WI38 (cell line): ENCODE measurements around the gene SEMA5A.

ENCODE experiments used
- H3K4me3 ChIP-seq: 2 replicates; pipeline ENCODE4 v1.5.1; 2011; ENCODE audit warnings: low read depth, mild to moderate bottlenecking, control low read depth, low read length
- CTCF ChIP-seq: IDR thresholded peaks from 2 replicates; pipeline ENCODE4 v1.5.1; 2012; ENCODE audit warnings: low read depth, mild to moderate bottlenecking, control low read depth, low read length

SEMA5A gene

DNA sequence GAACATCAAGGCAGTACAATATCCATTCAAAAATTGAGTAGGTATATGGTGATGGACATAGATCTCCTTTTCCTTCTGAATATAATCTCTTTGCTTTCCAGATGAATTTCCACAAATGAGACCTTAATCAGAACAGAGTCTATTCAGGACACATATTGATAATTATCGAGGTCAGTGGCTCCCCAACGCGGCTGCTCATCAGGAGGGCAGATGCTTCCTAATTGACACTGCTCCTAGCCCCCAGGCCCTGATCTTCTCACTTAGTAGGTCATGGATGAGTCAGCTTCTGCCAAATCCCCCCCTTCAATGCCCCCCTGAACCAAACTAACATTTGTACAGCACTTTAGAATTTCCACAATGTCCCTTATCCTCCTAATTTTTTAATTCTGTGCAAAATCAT lies 51.6 kb downstream of the SEMA5A start:
- no peak for TF ChIP-seq CTCF
- H3K4me3 ChIP-seq, result no peak overlapping the region

DNA sequence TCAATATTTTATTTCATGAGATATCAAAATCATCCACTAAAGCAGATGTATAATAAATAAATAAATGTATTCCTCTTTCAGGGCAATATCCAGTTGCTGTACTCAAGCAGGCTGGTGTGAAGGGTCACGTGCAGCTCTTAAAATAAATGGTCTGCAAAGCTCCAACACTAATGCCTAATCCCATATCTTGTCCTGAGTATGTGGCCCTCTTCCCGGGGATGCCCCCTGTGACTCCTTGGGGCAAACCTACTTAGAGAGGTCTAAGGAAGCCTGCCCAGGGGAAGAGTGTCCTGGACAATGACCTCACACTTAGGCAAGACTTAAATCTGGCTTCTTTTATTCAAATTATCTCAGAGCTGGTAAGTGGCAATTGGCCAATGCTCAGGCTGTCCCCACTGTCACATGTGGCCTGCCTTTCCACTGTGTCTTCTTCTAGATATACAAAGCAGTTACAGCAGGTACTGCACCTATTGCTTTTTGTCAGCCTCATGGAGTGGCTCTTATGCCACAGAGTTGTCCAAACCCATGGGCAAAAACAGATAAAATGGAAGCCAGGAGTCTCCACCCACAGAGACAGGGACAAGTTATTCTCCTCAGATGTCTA lies 55.3 kb downstream of the SEMA5A start:
- TF ChIP-seq CTCF, result no peak
- H3K4me3 ChIP-seq, result no peak overlapping the region

GRCh38 chr5:9483779-9484178 lies 62.1 kb downstream of the SEMA5A start:
- H3K4me3 ChIP-seq, result peak overlapping the region; percentile 42
- no peak for TF ChIP-seq CTCF

GRCh38 chr5:9483243-9483642 lies 62.6 kb downstream of the SEMA5A start:
- no peak for TF ChIP-seq CTCF
- H3K4me3 ChIP-seq, result peak overlapping the region; percentile 42

DNA sequence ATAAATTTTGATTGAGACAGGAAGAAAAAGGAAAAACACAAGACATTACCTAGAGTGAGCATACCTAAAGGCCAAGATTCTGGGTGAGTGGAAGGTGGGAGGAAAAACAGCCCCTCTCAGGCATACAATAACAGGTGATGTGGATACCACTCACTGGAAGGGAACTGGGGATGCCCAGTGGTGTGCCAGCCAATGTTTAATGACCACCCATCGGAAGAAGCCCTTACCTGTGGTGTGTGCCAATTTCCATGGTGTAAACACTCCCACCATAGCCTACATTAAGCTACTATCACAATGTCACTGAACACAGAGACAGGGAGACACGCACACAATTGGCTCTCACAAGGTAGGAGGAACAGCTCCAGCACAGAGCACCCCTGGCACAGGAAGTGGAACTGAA lies 63.5 kb downstream of the SEMA5A start:
- H3K4me3 ChIP-seq, result no peak overlapping the region
- no peak for TF ChIP-seq CTCF

- TF ChIP-seq CTCF, result no peak
- H3K4me3 ChIP-seq, result no peak overlapping the region
These were observed 65.4 kb downstream of the SEMA5A start for GRCh38 chr5:9480499-9480898.

GRCh38 chr5:9479990-9480389 lies 65.9 kb downstream of the SEMA5A start:
- no peak overlapping the region for H3K4me3 ChIP-seq
- TF ChIP-seq CTCF, result no peak
